A204.1 (cell line): Measurements from ENCODE around the gene PTCD1.
"Not testable (repeated sequence)": the region's sequence is repeated elsewhere in the genome, so short reads cannot be mapped to it uniquely, and the experiment has no call there.

Experiments
- FAIRE-seq: peaks from 2 replicates; lab custom pipeline; 2012; peaks lifted over from hg19 to GRCh38; lab: Jason Lieb, UNC

Gene PTCD1

DNA sequence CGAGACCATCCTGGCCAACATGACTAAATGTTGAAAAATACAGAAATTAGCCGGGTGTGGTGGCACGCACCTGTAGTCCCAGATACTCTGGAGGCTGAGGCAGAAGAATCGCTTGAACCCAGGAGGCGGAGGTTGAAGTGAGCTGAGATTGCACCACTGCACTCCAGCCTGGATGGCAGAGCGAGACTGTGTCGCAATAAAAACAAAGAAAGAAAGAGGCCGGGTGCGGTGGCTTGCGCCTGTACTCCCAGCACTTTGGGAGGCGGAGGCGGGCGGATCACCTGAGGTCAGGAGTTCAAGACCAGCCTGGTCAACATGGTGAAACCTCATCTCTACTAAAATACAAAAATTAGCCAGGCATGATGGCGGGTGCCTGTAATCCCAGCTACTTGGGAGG, 51.4 kb downstream of the PTCD1 start:
- not testable (repeated sequence) for FAIRE-seq

DNA sequence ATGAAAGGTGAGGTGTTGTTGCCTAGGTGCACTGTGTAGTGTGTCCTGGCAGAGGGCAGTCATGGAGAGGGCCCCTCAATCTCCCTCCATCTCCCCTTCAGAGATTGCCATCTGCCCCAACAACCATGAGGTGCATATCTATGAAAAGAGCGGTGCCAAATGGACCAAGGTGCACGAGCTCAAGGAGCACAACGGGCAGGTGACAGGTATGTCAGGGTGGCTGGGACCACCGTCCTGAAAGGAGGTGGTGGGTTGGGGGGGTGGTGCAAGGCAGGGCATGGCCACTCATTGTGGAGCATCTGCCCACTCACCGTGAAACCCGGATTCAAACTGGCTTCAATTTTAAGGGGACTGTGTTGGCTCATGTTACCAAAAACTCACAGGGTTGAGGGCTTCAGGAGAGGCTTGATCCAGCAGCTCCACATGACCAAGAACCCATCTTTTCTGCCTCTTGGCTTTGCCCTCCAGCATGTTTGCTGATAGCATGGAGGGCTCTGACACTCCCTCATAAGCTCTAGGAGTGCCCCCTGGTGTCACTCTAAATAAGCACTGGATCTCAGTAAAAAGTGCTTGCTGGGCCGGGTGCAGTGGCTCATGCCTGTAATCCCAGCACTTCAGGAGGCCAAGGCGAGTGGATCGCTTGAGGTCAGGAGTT, 51.9 kb downstream of the PTCD1 start:
- no peak for FAIRE-seq

DNA sequence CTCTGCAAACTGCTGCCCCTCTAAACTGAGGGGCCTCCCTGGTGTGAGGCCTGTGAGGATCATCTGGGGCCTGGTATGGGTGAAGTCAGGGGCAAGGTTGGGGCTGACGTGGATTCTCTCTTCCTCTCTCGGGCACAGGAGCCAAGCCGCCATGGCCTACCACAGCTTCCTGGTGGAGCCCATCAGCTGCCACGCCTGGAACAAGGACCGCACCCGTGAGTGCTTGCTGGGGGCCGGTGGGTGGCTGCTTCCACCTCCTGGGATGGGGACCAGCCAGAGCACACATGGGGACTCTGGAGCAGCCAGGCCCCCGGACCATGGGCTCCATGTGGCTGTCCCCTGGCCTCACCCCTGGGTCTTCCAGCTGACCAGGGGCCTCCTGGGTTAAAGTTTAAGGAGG, 53.0 kb downstream of the PTCD1 start:
- FAIRE-seq = no peak

DNA sequence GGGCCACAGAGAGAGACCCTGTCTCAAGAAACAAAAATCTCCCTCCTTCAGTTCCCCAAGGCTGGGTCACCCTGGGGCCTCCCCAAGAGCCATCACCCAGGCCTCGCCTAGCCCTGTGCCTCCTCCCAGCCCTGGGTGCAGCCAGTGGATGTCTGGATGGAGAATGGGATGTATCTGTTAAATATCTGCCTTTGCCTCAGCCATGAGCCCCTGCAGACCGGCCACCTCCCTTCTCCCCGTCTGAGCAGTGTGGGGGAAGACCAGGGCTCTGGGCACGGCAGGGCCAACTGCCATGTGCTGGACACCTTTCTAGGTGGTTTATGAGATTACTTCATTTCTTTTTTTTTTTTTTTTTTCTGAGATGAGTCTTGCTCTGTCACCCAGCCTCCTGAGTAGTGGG, 54.1 kb downstream of the PTCD1 start:
- FAIRE-seq = no peak

DNA sequence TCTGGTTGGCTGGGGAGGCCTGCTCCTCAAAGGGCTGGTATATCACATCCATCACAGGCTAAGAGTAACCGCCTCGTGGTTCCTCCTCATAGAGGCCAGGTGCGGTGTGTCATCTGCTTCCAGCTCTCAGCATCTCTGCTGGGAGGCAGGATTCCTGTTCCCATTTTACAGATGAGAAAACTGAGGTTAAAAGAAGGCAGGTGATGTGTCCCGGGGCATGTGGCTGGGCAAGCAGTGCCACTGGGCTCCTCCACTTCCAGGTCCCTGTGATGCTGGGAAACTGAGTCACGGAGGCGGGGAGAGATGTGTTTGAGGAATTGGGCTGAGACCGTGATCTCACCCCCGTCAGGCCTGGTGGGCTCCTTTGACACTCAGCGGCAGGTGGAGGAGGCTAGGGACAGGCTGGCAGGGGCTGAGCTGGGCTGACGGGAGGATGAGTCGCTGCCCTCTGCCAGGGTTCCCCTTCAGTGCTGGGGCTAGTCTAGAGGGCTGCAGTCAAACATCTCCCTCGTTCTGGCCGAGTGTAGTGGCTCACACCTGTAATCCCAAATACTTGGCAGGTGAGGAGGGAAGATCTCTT, 54.7 kb downstream of the PTCD1 start:
- FAIRE-seq = no peak

DNA sequence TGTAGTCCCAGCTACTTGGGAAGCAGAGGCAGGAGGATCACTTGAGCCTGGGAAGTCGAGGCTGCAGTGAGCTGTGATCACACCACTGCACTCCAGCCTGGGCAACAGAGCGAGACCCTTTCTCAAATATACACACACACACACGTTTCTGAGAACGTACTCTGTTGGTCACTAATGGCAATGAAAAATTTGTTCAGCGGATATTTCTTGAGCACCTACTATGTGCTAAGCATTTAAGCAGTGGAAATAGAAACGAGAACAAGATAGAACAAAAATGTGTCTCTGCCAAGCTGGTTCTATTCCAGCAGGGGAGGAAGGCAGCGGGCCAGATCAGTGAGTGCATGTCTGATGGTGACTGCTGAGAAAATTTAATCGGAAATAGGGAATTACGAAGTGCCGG, 55.4 kb downstream of the PTCD1 start:
- FAIRE-seq = no peak

DNA sequence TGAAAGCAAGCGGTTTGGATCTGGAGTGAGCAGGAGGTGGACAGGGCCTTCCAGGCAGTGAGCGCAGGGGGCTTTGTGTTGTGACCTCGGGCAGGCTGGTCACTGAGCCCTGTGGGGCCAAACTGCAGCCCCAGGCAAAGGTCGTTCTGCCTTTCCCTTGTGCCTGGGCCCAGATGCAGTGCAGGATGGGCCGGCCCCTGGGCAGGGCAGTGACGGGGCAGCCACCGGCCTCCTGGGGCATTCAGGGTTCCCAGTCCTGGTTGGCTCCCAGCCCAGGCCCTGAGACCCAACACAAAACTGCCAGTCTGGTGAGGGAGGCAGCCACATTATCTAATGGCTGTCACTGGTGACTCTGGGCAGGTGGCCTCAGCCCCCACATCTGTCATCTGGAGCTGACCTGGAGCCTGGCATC, 56.9 kb downstream of the PTCD1 start:
- no peak for FAIRE-seq

DNA sequence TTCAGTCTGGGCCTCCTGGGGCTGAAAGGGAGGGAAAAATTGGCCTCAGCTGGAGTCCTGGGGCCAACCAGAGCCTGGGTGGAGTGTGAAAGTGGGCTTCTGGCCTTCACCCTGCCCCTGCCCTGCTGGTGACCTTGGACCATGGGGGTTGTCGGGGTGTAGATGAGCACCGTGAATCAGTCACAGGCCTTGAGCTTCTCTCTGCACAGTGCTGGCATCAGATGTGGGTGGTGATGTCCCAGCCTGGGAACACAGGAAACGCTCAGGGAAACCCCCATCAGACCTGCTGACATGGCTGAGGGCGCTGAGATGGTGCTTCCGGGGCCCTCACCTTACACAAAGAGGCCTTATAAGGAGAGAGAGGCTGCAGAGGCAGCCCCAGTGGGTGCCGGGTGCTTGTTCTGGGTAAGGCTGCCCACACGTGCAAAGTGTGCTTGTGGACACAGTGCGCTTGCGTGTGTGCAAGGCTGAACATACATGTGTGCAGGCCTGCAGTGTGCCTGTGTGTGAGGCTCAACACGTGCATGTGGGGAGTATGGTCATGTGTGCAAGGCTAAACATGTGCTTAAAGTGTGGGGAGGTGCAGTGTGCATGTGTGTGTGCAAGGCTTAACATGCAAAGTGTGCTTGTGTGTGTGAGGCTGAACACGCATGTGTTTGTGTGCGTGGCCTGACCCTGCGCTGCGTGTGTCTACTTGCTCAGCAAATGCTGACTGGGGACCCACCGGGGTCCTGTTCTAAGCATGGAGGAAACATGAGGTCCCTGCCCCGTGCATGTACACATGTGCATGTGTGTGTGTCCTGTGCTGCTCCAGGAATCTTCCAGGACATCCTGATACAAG, 57.6 kb downstream of the PTCD1 start:
- FAIRE-seq = no peak

DNA sequence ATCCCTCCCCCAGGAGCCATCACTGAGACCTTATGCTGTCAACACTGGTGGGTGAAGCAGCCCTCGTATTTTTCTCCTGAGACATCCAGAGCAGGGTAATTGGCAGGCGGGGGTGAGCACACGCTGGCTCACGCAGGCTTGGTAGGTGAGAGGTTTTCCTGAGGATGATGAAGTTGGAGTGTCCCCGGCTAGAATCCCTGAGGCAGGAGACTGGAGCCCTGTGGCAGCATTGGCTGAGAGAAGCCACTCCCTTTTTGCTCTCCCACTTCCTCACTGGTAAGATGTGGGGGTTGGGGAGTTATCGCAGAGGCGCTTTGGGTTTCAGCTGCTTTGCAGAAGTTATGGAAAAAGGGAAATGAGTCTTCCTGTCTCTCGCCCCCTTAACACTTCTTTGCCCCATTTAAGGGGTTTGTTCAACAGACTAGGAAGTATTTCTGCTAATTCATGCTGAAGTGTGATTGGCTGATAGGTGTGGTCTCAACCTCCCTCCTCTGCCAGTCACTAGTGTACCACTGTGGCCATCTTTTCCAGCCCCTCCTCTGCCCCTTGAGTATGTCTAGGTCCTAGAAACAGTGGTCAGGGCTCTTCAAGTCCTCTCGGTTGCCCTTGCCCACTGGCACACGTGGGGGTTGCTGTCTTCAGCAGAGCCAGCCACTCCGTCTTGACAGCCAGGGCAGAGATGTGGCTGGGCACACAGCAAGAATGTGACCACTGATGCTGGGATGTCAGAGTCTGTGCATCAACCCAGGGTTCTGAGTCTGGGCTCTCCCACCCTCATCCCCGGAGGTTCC, 58.4 kb downstream of the PTCD1 start:
- no peak for FAIRE-seq

DNA sequence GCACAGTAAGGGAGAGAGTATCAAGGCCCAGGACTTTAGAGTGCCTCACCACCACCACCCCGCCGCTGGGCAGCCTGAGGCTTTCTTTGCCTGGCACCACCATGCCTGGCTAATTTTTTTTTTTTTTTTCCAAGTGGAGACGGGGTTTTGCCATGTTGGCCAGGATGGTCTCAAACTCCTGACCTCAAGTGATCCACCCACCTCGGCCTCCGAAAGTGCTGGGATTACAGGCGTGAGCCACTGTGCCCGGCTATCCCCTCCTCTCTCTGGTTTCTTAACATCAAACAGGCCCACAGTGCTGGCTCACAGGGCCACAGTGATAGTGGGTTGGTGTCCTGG, 58.9 kb downstream of the PTCD1 start:
- not testable (repeated sequence) for FAIRE-seq

DNA sequence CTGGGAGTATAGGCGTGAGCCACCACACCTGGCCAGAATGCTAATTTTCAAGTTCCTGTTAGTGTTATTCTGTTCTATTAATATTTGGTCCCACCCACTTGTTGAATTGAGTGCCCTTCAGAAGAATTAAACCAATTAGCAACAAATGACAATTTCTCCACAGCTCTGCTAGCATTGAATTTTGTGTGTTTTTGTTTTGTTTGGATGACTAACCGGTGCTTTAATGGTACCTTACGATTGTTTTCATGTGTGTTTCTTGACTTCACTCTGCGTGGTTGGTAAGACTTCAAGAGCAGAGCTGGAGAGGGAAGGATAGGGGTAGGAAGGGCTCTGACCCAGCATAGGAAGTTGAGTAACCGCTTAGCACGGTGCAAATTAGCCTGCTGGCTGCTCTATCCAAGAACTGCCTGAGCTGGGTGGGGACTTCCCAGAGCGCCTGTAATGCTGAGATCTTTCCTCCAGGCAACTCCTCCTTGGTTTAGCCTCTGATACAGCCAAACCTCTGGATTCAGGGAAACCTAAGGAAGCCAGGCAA, 59.5 kb downstream of the PTCD1 start:
- no peak for FAIRE-seq

DNA sequence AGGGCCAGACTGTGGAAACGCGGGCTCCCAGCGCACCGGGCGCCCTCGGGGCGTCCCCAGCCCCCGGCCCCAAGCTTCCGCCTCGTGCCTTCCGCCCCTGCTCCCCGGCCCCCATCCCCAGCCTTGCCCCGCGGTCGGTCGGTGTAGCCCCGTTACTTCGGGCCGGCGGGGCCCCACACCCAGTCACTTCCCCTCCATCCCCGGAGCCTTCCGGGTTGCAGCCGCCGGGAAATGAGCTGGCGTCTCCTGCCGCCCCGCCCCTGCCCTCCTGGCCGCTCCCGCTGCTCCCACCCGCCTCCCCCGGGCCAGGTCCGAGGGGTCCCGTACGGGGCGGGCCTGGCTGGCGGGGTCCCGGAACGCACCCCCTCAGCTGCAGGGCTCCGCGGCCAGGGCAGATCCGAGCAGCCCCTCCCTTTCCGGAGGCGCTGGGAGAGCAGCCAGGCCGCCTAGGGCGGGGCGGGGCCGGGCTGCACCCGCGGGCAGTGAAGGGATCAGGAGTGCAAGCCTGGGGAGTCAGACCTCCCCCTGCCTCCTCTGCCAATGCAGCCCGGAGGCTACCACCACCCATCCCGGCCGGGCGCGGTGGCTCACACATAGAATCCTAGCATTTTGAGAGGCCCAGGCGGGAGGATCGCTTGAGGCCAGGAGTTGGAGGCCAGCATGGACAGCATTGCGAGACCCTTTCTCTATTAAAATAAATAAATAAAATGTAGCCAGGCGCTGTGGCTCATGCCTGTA, 63.4 kb downstream of the PTCD1 start:
- FAIRE-seq = no peak

DNA sequence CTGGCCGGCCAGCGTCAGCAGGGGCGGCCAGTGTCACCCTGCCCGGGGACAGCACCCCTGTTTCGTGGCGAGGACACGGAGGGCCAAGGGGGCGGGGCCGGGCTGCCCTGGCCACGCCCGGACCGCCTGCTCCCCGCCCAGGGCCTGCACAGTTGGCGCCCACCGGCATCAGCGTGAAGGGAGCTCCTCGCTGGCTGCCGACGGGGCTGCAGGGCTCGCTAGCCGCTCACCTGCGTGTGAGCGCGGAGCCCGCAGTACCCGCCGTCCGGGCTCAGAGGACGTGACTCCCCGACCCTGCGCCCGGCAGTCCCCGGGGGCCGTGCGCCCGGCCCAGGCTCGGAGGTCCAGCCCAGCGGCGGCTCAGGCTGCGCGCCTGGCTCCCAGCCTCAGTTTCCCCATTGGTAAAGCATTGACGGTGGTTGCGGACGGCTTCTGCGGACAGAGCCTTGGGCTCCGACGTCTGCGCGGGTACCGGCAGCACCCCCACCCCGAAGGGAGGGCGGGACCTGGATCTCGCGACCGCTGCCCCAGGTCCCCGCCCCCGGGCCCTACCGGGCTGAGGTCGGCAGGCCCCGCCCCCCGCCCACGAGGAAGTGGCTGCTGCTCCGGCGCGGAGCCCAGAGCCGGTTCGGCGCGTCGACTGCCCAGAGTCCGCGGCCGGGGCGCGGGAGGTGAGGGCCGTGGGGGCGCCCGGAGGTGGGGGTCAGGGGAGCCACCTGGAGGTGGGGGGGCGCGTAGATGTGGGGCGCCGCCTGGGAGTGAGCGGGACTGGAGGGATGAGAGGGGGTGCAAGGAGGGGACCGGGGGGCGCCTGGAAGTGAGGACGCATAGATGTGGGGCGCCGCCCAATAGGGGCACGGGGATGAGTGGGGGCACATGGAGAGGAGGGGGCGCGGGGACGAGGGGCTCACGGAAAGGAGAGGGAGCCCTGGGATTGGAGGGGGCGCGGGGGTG, 64.2 kb downstream of the PTCD1 start, which contains the start of gene ARPC1B:
Gene ARPC1B (plus strand): TSS at position 620 of the 954 bp plus-strand sequence. CDS start 10,985 bp downstream, outside the sequence.
- FAIRE-seq = no peak

DNA sequence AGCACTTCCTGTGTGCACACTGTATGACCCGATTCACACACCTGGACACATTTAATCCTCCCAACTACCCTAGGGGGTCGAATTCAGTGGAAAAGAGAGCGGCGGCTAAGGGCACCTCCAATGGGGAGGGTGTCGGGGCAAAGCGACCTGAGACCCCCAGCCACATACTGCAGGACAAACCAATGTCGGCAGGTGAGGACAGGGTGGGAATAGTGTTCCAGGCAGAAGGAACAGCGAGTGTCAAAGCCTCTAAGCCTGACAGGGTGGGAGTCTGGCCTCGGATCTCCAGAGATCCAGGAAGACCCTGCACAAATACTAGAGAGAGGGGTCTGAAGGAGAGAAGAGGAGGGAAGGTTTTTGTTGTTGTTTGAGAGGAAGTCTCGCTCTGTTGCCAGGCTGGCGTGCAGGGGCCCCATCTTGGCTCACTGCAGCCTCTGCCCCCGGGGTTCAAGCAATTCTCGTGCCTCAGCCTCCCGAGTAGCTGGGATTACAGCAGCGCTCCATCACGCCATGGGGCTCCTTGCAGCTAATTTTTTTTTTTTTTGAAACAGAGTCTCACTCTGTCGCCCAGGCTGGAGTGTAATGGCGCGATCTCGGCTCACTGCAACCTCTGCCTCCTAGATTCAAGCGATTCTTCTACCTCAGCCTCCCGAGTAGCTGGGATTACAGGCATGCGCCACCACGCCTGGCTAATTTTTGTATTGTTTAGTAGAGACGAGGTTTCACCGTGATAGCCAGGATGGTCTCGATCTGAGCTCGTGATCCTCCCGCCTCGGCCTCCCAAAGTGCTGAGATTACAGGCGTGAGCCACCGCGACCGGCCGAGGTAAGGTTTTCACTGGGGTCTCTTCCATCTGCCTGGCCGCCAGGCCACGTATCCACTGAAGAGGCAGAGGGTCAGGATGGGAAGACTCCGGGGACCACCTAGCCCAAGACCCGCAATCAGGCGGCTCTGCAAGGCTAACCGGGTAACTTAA, 65.2 kb downstream of the PTCD1 start:
- no peak for FAIRE-seq

DNA sequence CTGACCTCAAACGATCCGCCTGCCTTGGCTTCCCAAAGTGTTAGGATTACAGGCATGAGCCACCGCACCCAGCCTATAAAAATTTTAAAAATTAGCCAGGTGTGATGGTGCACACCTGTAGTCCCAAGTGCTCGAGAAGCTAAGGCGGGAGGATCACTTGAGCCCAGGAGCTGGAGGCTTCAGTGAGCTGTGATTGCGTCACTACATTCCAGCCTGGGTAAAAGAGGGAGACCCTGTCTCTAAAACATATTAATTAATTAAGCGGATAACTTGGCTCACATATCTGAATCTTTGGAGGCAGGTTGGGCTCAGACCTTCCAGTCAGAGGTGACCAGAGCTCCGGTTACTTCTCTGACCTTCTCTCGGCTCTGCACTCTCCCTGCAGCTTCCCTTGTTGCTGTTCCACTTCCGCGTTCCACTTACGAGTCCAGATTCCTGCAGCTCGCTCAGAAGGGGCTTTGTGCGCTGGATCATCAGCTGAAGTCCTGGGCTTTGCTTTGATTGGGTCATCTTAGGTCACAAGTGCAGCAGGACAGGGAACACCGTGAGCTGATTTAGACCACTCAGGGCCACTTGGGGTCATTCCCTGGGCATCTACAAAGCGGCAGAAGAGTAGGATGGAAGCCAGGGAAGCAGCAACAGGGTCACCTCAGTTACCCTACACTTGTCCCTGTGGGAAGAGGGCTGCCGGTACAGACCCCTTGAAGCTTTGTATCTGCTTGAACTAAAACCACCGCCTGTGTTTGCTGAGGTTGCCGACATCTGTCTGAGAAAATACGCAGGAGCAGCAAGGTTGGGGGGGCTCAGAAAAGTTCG, 66.1 kb downstream of the PTCD1 start:
- FAIRE-seq = no peak

DNA sequence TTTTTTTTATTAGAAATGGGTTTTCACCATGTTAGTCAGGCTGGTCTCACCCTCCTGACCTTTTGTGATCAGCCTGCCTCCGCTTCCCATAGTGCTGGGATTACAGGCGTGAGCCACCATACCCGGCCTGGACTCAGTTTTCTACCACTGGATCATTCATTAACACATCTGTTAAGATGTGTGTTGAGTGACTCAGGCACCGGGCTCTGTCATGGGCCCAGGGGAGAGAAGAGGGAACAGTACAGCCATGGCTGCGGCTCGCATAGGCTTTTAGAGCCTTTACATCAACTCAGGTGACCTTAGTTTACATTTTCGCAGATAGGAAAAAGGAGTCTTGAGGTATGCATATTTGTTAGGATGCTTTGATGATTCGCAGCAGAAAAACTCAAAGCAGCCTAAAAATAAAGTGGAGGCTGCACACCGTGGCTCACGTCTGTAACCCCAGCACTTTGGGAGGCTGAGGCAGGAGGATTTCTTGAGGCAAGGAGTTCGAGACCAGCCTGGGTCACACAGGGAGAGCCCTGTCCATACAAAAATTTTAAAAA, 67.2 kb downstream of the PTCD1 start:
- no peak for FAIRE-seq

DNA sequence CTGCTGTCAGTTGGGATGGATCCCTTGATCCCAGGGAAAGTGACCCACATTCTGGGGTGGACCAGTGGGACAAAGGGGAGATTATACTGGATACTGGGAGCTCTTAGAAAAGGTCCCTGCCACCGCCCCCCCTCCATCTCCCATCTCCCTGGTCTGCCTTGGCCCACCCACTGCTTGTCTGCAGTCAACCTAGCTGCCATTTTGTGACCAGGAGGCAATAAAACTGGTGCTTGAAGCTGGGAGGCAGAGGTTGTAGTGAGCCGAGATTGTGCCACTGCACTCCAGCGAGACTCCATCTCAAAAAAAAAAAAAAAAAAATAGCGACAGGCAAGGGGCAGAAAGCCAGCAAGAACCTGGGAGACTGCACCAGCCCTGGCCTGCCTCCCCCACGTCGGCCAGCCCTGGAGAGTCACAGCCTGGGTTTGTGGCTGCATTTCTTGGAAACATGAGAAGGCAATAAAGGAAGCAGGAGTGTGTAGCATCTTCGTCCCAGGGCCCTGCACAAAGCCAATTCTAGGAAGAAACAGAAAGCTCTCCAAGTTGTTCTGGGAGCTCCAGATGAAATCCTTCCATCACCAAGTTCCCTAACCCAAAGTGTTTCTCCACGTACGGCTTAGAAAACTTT, 68.7 kb downstream of the PTCD1 start:
- FAIRE-seq = no peak
